ENCODE measurements around the gene SUPT3H.

The SUPT3H gene

GRCh38 chr6:45388328-45388727 lies 10.6 kb upstream of the SUPT3H start:
- peak; percentile 21 for DNase-seq (ENCODE audit: low read depth)

DNA sequence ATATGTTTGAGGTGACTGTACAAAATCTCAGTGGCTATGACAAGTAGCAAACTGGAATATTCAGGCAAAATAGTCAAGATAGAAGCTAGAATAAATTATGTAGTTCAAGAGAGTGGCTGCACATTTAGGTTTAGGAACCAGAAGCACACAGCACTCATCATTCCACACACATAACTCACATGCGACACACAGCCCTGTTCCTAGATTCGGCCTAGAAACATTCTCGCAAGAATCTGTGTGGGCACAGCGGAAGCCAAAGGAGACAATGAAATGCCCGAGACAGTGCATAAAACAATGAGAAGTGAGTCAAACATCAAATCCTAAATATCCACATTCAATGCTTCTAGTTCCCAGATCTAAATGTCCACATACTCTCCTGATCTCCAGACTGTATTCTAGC lies 9.5 kb upstream of the SUPT3H start:
- peak; percentile 9 for DNase-seq (ENCODE audit: low read depth)

DNA sequence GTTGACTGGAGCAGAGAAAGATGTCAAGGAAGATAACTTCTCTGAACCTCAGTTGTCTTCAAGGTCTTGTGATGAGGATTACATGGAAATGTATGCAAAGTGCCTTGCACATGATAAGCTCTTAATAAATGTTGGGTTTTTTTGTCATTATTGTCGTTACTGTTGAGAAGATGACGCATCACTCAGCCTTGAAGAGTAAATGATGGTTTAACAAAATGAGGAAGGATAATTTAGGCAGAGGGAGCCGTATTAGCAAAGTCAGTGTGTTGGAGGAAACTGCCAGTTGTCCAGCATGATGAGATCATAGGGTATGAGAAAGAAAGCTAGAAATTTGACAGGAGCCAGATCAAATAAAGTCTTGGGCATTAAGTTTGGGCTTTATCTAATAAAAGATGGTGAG lies 8.8 kb upstream of the SUPT3H start:
- no peak for DNase-seq (ENCODE audit: low read depth)

DNA sequence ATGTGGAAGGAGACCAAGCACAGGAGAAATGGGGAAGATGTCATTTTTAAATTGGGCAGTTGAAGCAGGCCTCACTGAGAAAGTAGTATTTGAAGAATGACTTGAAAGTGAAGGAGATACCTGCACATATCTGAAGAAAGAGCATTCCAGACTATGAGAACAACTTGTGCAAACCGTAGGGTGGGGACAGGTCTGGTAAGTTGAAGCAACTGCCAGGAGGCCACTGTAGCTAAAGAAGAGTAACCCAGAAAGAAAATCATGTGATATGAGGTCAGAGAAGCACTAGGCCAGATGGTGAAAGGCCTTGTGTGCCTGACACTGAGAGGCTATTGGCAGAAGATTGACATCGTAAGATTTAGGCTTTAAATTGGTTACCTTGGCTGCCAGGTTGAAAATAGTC lies 4.7 kb upstream of the SUPT3H start:
- no peak for DNase-seq (ENCODE audit: low read depth)

GRCh38 chr6:45378334-45378926 lies 696 bp upstream of the SUPT3H start:
- no peak for DNase-seq (ENCODE audit: low read depth)

- peak; percentile 1 for DNase-seq (ENCODE audit: low read depth)
These were observed 636 bp downstream of the SUPT3H start for GRCh38 chr6:45377043-45377553.

GRCh38 chr6:45376310-45377042 lies 1.3 kb downstream of the SUPT3H start:
- peak; percentile 4 for DNase-seq (ENCODE audit: low read depth)

DNA sequence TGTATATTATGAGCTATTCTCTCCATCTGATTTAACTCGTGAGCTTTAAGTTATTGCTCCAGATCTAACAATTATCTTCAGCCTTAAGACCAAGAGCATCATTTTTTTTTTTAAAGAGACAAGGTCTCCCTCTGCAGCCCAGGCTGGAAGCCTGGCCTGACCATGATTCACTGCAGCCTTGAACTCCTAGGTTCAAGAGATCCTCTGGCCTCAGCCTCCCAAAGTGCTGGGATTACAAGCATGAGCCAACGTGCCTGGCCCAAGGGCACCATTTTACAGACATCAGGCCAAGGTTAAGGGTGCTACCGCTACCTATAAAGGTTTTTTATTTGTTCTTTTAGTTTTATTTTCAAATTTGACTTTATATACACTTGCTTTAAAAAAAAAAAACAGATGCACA lies 2.3 kb downstream of the SUPT3H start:
- peak; percentile 7 for DNase-seq (ENCODE audit: low read depth)

DNA sequence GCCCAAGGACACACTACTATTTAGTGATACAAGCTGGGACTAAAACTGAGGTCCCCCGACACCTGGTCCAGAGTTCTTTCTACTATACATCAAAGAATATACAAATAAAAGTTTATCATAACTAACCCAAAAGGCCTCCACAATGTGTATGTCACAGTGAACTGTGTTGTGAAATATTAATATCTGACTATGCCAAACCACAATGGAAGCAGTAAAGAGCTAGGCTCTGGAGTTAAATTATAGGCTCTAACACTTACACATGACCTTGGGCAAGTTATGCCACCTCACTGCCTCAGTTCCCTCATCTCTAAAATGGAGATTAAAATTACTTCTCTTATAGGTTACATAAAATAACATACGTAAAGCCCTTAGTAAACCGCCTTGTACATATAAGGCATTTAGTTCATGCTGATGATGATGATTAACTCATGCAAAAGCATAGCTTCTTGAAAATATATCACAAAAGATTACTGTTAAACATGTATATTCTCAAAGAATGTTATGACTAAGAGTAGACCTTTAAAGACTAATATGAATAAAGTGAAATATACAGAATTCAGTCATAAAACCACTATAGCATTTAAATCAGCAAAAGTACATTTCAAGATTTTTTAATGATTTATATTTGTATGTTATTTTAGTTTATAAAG lies 5.7 kb downstream of the SUPT3H start:
- DNase-seq (ENCODE audit: low read depth) = no peak

- no peak for DNase-seq (ENCODE audit: low read depth)
These were observed 7.9 kb downstream of the SUPT3H start for GRCh38 chr6:45369870-45370269.

GRCh38 chr6:45367999-45368398 lies 9.7 kb downstream of the SUPT3H start:
- DNase-seq (ENCODE audit: low read depth) = no peak

GRCh38 chr6:45366534-45366933 lies 11.2 kb downstream of the SUPT3H start:
- DNase-seq (ENCODE audit: low read depth) = no peak

- DNase-seq (ENCODE audit: low read depth) = no peak
These were observed 12.7 kb downstream of the SUPT3H start for GRCh38 chr6:45365036-45365435.

DNA sequence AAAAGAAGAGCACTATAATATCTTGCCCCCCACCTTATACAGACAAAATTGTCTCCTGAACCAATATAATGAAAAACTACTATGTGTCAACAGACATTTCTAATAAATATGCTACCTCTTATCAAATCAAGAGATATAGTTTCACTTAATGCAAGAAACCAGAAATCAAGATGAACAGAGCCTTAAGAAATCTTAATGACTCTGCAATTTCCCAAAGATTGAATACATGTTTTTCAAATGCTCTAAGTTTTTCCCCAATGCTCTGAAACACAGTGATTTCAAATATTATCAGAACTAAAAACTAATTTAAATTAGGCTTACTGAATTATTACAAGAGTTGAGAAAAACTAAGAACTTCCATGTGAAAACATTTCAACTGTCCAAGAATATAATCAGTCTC lies 13.3 kb downstream of the SUPT3H start:
- DNase-seq (ENCODE audit: low read depth) = no peak

DNA sequence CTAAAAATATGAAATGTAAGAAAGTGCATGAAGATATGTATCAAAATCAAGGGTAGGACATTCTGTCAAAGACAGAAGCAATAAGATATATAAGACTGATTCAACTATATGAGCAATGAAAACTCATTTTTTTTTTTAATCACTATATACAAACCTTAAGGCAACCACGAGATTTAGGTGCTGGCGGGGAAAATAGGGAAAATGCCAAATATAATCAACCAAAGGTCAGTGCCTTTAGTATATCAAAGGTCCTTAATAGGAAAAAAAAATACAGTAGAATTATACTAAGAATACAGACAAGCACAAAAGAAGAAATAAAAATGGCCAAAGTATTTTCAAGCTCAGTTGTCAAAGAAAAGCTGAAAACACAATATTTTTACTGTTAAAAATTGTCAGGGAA lies 24.1 kb downstream of the SUPT3H start:
- DNase-seq (ENCODE audit: low read depth) = no peak

DNA sequence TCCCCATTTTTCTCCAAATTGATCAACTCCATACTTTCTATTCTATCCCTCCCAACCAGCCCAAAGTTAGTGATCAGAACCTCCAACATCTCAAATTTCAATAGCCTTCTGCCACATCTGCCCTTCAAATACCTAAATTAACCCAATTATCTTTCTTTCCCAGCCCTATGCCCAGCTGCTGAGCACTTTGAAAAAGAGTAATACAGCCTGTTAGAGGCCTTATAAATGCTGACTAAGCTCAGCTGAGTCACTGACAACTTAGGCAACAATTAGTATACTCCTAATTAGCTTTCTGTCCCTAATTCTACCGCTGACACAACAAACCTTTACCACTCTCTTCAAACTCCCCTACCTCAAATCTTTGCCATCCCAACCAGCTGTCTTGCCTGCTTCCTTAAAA lies 26.1 kb downstream of the SUPT3H start:
- DNase-seq (ENCODE audit: low read depth) = no peak

DNA sequence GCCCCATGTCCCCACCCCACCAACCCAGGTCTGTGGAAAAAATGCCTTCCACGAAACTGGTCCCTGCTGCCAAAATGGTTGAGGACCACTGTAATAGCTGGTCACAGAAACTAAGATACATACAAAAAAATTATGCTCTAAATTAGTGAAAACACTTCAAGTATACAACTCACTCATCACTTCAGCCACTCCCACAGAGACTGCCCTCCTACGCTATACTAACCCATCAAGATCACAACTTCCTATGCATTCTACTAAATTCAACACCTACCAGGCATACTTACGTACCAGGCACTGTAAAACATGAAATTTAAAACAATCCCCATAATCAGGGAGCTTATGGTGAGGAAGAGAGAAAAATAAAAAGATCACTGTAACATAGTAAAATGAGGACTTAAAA lies 26.7 kb downstream of the SUPT3H start:
- DNase-seq (ENCODE audit: low read depth) = no peak

DNA sequence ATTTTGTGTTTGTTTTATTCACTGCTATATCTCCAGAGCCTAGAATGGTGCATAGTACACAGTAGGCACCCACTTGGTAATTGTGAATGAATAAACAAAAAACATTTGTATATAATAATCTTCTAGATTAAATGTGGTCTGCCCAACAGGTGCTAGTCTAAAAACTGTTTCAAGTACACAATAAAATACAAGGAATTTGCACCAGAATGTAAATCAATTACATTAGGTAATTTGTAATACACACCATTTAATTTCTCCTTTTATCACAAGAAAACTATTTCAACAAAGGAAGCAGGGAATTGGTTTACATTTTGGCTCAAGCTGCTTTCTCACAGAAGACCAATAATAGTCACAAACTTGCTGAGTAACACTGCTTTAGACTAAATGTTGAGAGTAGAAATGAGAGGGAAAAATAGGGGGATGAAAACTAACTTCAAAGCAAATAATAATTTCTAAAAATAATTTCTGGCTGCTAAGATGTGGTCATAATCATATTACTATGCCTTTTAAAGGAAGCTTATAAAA lies 27.5 kb downstream of the SUPT3H start:
- DNase-seq (ENCODE audit: low read depth) = peak; percentile 42

GRCh38 chr6:45344900-45345299 lies 32.8 kb downstream of the SUPT3H start:
- DNase-seq (ENCODE audit: low read depth) = no peak

- DNase-seq (ENCODE audit: low read depth) = no peak
These were observed 49.2 kb downstream of the SUPT3H start for GRCh38 chr6:45328523-45328922.

- peak; percentile 82 for DNase-seq (ENCODE audit: low read depth)
These were observed 49.7 kb downstream of the SUPT3H start, which contains the start of gene RUNX2 for GRCh38 chr6:45327956-45328522. TSS of gene RUNX2 (plus strand) at chr6:45328330. CDS start at chr6:45328727, 397 bp downstream.

GRCh38 chr6:45326698-45327417 lies 50.9 kb downstream of the SUPT3H start:
- no peak for DNase-seq (ENCODE audit: low read depth)

All from fibroblast of gingiva (primary cell).